CD4-positive, CD25-positive, alpha-beta regulatory T cell (primary cell): ENCODE data around the gene ARAP1. TPM values are rescaled to one million over a fixed set of nuclear protein-coding genes. Genes with fewer than 3 reads are reported as not detected.

ENCODE experiments used
- ATAC-seq, 2 donors: fragments of 150-1000 bp; cut with Tn5 transposase; one replicate each; pipeline ENCODE4 v1.10.0; 2021; ENCODE audit warnings: low read depth in 2 of 2, moderate number of reproducible peaks in 2 of 2, moderate library complexity in 1 of 2
- DNase-seq, 3 donors: peaks; one replicate each; pipeline versions ENCODE4 v3.0.0 to v3.0.0-alpha.2; 2012 to 2022; ENCODE audit warnings: mixed read lengths in 1 of 3
- H3K27ac ChIP-seq: one replicate; pipeline ENCODE4 v1.7.0; 2013; ENCODE audit warnings: mild to moderate bottlenecking, low read length; ENCODE audit not compliant: insufficient read depth, poor library complexity, severe bottlenecking
- H3K27me3 ChIP-seq: one replicate; pipeline ENCODE4 v1.7.0; 2013; ENCODE audit warnings: low read length; ENCODE audit not compliant: control insufficient read depth, insufficient read depth
- H3K36me3 ChIP-seq: one replicate; pipeline ENCODE4 v1.7.0; 2013; ENCODE audit warnings: mild to moderate bottlenecking, low read length, moderate library complexity; ENCODE audit not compliant: control insufficient read depth, insufficient read depth
- H3K4me1 ChIP-seq: 2 replicates; pipeline ENCODE4 v1.7.0; 2013; ENCODE audit warnings: mild to moderate bottlenecking, low read length; ENCODE audit not compliant: insufficient read depth, control insufficient read depth, poor library complexity, severe bottlenecking
- H3K4me3 ChIP-seq: one replicate; pipeline ENCODE4 v1.7.0; 2013; ENCODE audit warnings: low read depth, mild to moderate bottlenecking, low read length, moderate library complexity
- H3K9me3 ChIP-seq, 2 experiments: 1 replicate in 1 of 2; 2 replicates in 1 of 2; pipeline ENCODE4 v1.7.0; 2013; ENCODE audit warnings: low read length in 2 of 2, mild to moderate bottlenecking in 1 of 2, moderate library complexity in 1 of 2; ENCODE audit not compliant: control insufficient read depth in 2 of 2
- H3K27ac Mint-ChIP-seq, 3 donors: one replicate each; pipeline ENCODE4 v1.8.0; 2020 to 2022; ENCODE audit warnings: mild to moderate bottlenecking in 3 of 3, mixed read lengths in 3 of 3, moderate library complexity in 2 of 3
- H3K27me3 Mint-ChIP-seq: one replicate; pipeline ENCODE4 v1.8.0; 2022; ENCODE audit warnings: mild to moderate bottlenecking, mixed read lengths
- H3K36me3 Mint-ChIP-seq: one replicate; pipeline ENCODE4 v1.8.0; 2020; ENCODE audit warnings: mixed read lengths
- H3K4me1 Mint-ChIP-seq, 4 donors: one replicate each; pipeline ENCODE4 v1.8.0; 2020 to 2022; ENCODE audit warnings: mixed read lengths in 4 of 4, mild to moderate bottlenecking in 1 of 4
- H3K4me3 Mint-ChIP-seq, 4 donors: one replicate each; pipeline ENCODE4 v1.8.0; 2020 to 2022; ENCODE audit warnings: mild to moderate bottlenecking in 4 of 4, mixed read lengths in 4 of 4, moderate library complexity in 3 of 4
- H3K9me3 Mint-ChIP-seq, 7 donors: one replicate each; pipeline ENCODE4 v1.8.0; 2020 to 2022; ENCODE audit warnings: mixed read lengths in 7 of 7, mild to moderate bottlenecking in 3 of 7, moderate library complexity in 2 of 7
- polyA plus RNA-seq, 4 donors: library from polyadenylated mRNA; unstranded; fragments of 300-500 nt; fragmentation: Illumina TruSeq; gene quantifications; one replicate each; pipeline ENCODE4 v1.2.3, GENCODE V29; 2021
- total RNA-seq: library from RNA; stranded (reverse); gene quantifications from one replicate; pipeline ENCODE4 v1.2.3, GENCODE V29; 2022

Gene ARAP1
- total and polyA plus RNA-seq, 5 donors from 2014 or later = 24.7 to 136 (median 31.5) TPM

GRCh38 chr11:72772059-72772458 is 19.9 kb upstream of the ARAP1 start:
- DNase-seq = no peak
- H3K27ac ChIP-seq = no peak overlapping the region
- Mint-ChIP-seq H3K4me3 (no peak overlapping the region), H3K4me1 (peaks cover 0 to 24% (median 4%) of the 10 kb centered on the region in 4 donors), H3K9me3 (peaks cover 0 to 1% (median 0%) of the 10 kb centered on the region in 7 donors), H3K27ac (peak overlapping the region in 1 of 3 donors; percentile 80), H3K36me3 (peaks cover 13% of the 10 kb centered on the region), H3K27me3 (no peaks in the 10 kb centered on the region)
- H3K4me3 ChIP-seq = no peak overlapping the region
- H3K4me1 ChIP-seq = no peaks in the 10 kb centered on the region
- ATAC-seq = no peak
- H3K27me3 ChIP-seq = no peaks in the 10 kb centered on the region
- no peaks in the 10 kb centered on the region for H3K36me3 ChIP-seq
- no peaks in the 10 kb centered on the region for H3K9me3 ChIP-seq

- Histone ChIP-seq H3K4me1 (no peaks in the 10 kb centered on the region), H3K9me3 (no peaks in the 10 kb centered on the region), H3K36me3 (no peaks in the 10 kb centered on the region), H3K27me3 (no peaks in the 10 kb centered on the region), H3K4me3 (no peak overlapping the region), H3K27ac (no peak overlapping the region)
- Mint-ChIP-seq H3K36me3 (peaks cover 13% of the 10 kb centered on the region), H3K27ac (peak overlapping the region in 2 of 3 donors; percentile 20 to 58), H3K27me3 (no peaks in the 10 kb centered on the region), H3K9me3 (peaks cover 0 to 1% (median 0%) of the 10 kb centered on the region in 7 donors), H3K4me3 (no peak overlapping the region), H3K4me1 (peaks cover 0 to 25% (median 4%) of the 10 kb centered on the region in 4 donors)
- ATAC-seq = no peak
- DNase-seq = no peak
Measured at GRCh38 chr11:72771507-72771906, 19.3 kb upstream of the ARAP1 start.

DNA sequence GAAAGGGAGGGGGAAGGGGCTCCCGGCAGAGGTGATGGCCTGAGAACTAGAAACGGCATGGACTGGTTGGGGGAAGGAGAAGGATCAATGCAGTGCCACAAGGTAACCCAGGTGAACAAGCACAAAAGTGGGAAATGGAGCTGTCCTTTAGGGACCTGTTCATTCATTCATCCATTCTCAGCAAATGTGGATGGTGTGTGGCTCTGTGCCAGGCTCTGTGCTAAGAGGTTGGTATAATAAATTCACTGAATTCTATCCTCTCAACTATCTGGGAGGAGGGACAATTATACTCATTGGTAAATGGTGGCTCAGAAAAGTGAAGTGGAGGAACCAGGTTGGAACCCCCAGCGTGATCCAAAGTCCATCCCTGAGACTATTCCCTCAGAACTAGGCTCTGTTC is 18.6 kb upstream of the ARAP1 start:
- ATAC-seq (no peak), DNase-seq (no peak)
- Histone ChIP-seq H3K9me3 (no peaks in the 10 kb centered on the region), H3K27me3 (no peaks in the 10 kb centered on the region), H3K27ac (no peak overlapping the region), H3K4me3 (no peak overlapping the region), H3K4me1 (no peaks in the 10 kb centered on the region), H3K36me3 (no peaks in the 10 kb centered on the region)
- H3K36me3 Mint-ChIP-seq = peaks cover 13% of the 10 kb centered on the region
- H3K27ac Mint-ChIP-seq = peak overlapping the region in 1 of 3 donors; percentile 58
- no peaks in the 10 kb centered on the region for H3K27me3 Mint-ChIP-seq
- H3K4me1 Mint-ChIP-seq = peaks cover 0 to 18% (median 4%) of the 10 kb centered on the region in 4 donors
- peaks cover 0 to 1% (median 0%) of the 10 kb centered on the region in 7 donors for H3K9me3 Mint-ChIP-seq
- no peak overlapping the region for H3K4me3 Mint-ChIP-seq

- H3K27me3 ChIP-seq = no peaks in the 10 kb centered on the region
- Mint-ChIP-seq H3K36me3 (peaks cover 13% of the 10 kb centered on the region), H3K4me1 (peaks cover 0 to 11% (median 4%) of the 10 kb centered on the region in 4 donors), H3K4me3 (no peak overlapping the region), H3K27me3 (no peaks in the 10 kb centered on the region), H3K9me3 (peaks cover 0 to 1% (median 0%) of the 10 kb centered on the region in 7 donors), H3K27ac (no peak overlapping the region)
- no peak overlapping the region for H3K4me3 ChIP-seq
- no peaks in the 10 kb centered on the region for H3K36me3 ChIP-seq
- ATAC-seq (no peak), DNase-seq (no peak)
- no peaks in the 10 kb centered on the region for H3K9me3 ChIP-seq
- H3K4me1 ChIP-seq = no peaks in the 10 kb centered on the region
- no peak overlapping the region for H3K27ac ChIP-seq
Measured at GRCh38 chr11:72769680-72770079, 17.5 kb upstream of the ARAP1 start.

- no peaks in the 10 kb centered on the region for H3K4me1 ChIP-seq
- ATAC-seq = no peak
- no peak overlapping the region for H3K4me3 Mint-ChIP-seq
- no peak for DNase-seq
- H3K9me3 ChIP-seq = no peaks in the 10 kb centered on the region
- no peaks in the 10 kb centered on the region for H3K36me3 ChIP-seq
- H3K27ac Mint-ChIP-seq = peak overlapping the region in 1 of 3 donors; percentile 44
- H3K27ac ChIP-seq = no peak overlapping the region
- no peaks in the 10 kb centered on the region for H3K27me3 Mint-ChIP-seq
- H3K27me3 ChIP-seq = no peaks in the 10 kb centered on the region
- no peak overlapping the region for H3K4me3 ChIP-seq
- H3K36me3 Mint-ChIP-seq = peaks cover 13% of the 10 kb centered on the region
- H3K4me1 Mint-ChIP-seq = peaks cover 0 to 14% (median 5%) of the 10 kb centered on the region in 4 donors
- peaks cover 0 to 1% (median 0%) of the 10 kb centered on the region in 7 donors for H3K9me3 Mint-ChIP-seq
Measured at GRCh38 chr11:72768581-72768980, 16.4 kb upstream of the ARAP1 start.

DNA sequence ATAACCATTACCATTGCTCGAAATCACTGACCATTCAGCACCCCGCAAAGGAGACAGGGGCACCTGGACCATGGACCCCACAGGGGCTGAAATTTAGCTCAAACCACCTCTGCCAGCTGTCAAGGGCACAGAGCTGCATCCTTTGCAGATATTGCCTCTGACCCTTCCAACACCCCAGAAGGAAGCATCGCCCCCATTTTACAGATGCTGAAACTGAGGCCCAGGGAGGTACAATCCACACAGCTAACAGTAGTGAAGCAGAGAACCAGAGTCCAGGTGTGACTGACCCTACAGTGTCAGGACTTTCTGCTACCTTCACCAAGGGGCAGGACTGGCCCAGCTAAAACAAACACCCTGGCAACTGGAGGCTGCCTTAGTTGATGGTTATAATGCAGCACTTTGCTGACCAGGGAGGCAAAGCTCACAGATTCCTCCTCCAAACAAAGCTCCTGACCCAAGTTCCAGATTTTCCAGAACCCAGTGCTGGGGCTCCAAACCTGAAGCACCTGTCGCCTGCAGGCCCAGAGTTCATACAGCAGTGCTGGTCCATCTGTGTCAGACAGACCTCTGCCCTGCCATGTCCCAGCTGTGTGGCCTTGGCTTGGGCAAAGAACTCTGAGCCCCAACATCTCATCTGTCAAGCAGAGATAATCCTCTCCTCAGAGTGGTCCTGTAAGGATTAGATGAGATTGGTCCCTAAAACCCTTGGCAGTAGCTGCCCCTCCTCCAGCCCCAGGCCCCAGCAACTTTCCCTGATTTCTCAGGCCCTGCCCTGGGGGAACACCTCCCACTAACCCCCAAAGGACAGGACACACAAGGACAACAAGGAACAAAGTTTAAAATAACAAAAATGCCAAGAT is 15.2 kb upstream of the ARAP1 start:
- peaks cover 0 to 20% (median 9%) of the 10 kb centered on the region in 4 donors for H3K4me1 Mint-ChIP-seq

DNA sequence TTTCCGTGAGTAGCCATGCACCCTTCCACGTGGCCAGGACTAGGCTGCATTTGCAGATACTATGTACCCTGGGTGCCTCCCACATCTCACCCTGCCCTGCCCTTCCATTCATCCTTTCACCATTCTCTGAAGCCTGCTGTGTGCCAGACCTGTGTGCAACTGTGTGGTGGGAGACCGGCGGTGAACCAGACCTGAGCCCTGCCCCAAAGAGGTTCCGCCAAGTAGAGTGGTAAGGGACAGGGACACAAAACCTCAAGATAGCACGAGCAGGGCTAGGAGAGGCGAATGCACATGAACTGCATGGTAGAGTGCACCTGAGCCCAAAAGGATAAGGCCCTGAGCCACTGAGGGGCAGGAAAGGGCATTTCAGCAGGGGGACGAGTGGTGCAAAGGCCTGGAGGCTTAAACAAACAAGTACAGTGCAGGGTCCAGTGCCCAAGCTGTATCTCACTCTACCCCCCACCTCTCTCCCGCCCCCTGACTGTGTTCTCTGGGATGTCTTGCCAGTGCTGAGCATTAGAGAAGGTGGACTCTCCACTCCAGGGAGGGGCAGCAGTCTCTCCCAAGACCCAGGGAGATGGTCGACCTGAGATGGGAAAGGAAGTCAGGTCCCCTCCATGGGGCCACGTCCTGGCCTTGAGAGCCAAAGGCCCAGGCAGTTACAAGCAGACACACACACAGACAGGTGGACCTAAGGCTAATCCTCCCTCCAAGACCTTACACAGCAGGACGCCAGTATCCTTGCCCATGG is 14.1 kb upstream of the ARAP1 start:
- no peaks in the 10 kb centered on the region for H3K36me3 ChIP-seq
- Mint-ChIP-seq H3K27ac (no peak overlapping the region), H3K36me3 (peaks cover 5% of the 10 kb centered on the region), H3K4me3 (no peak overlapping the region), H3K4me1 (peaks cover 0 to 20% (median 10%) of the 10 kb centered on the region in 4 donors), H3K27me3 (no peaks in the 10 kb centered on the region), H3K9me3 (peaks cover 0 to 1% (median 0%) of the 10 kb centered on the region in 7 donors)
- no peaks in the 10 kb centered on the region for H3K9me3 ChIP-seq
- no peaks in the 10 kb centered on the region for H3K27me3 ChIP-seq
- no peak overlapping the region for H3K4me3 ChIP-seq
- no peak for DNase-seq
- no peaks in the 10 kb centered on the region for H3K4me1 ChIP-seq
- no peak overlapping the region for H3K27ac ChIP-seq
- no peak for ATAC-seq

More for the DNA sequence above, 15.2 kb upstream of the ARAP1 start:
- Histone ChIP-seq H3K4me1 (no peaks in the 10 kb centered on the region), H3K9me3 (no peaks in the 10 kb centered on the region), H3K4me3 (no peak overlapping the region), H3K27ac (no peak overlapping the region), H3K27me3 (no peaks in the 10 kb centered on the region), H3K36me3 (no peaks in the 10 kb centered on the region)
- Mint-ChIP-seq H3K4me3 (no peak overlapping the region), H3K36me3 (peaks cover 9% of the 10 kb centered on the region), H3K27me3 (no peaks in the 10 kb centered on the region), H3K9me3 (peaks cover 0 to 1% (median 0%) of the 10 kb centered on the region in 7 donors), H3K27ac (peak overlapping the region; percentile 20 to 44 (median 28))
- no peak for ATAC-seq
- DNase-seq = no peak
